Right atrium auricular region (tissue), 2 donors: ENCODE data around the gene PPP4R3A. TPM values are rescaled to one million over a fixed set of nuclear protein-coding genes. Genes with fewer than 3 reads are reported as not detected.

Experiments used
- DNase-seq: peaks from one replicate; pipeline ENCODE4 v3.0.0-alpha.2; 2019; ENCODE audit warnings: low spot score
- H3K27ac ChIP-seq, 2 donors: fragments of 200-600 bp; sonication (generic); 1 replicate in 1 of 2; 2 replicates in 1 of 2; pipeline ENCODE4 v1.5.1; 2016 to 2019
- H3K27me3 ChIP-seq, 2 donors: fragments of 200-600 bp; sonication (generic); one replicate each; pipeline versions ENCODE4 v1.5.1 to v1.6.0; 2017 to 2019
- H3K36me3 ChIP-seq: fragments of 200-600 bp; sonication (generic); one replicate; pipeline ENCODE4 v1.5.1; 2016
- H3K4me1 ChIP-seq, 2 donors: fragments of 200-600 bp; sonication (generic); one replicate each; pipeline versions ENCODE4 v1.5.1 to v1.6.0; 2017 to 2019
- H3K4me3 ChIP-seq, 2 donors: fragments of 200-600 bp; sonication (generic); 1 replicate in 1 of 2; 2 replicates in 1 of 2; pipeline ENCODE4 v1.5.1; 2017 to 2019; ENCODE audit warnings: mild to moderate bottlenecking in 1 of 2, moderate library complexity in 1 of 2
- H3K9me3 ChIP-seq, 2 donors: fragments of 200-600 bp; sonication (generic); one replicate each; pipeline ENCODE4 v1.5.1; 2019
- CTCF ChIP-seq, 2 donors: fragments of 200-600 bp; sonication (generic); IDR thresholded peaks; one replicate each; pipeline ENCODE4 v1.5.1; 2019; ENCODE audit warnings: antibody characterized with exemption in 2 of 2
- total RNA-seq, 2 donors: library from RNA; depleted of rRNA; stranded (reverse); fragments of >200 nt; gene quantifications; one replicate each; pipeline ENCODE4 v1.1.0, GENCODE V29; 2016

The PPP4R3A gene
- total RNA-seq: 10 to 100 TPM; 40.2 to 48.0 TPM

- DNase-seq: peak; percentile 90
- Histone ChIP-seq H3K9me3 (no peaks in the 10 kb centered on the region), H3K27me3 (no peaks in the 10 kb centered on the region), H3K36me3 (no peaks in the 10 kb centered on the region), H3K27ac (peak within 1 kb of the TSS; percentile 98 to 100), H3K4me1 (peaks cover 0 to 20% of the 10 kb centered on the region in 2 donors), H3K4me3 (peak within 1 kb of the TSS; percentile 97)
- TF ChIP-seq CTCF (IDR thresholded peaks at IDR 0.05): no peak
Observed at GRCh38 chr14:91510171-91511042, at the start of gene PPP4R3A. Gene PPP4R3A (minus strand): TSS chr14:91510310. CDS start chr14:91509647, 663 bp downstream.

GRCh38 chr14:91555531-91555930, 45.4 kb upstream of the PPP4R3A start:
- Histone ChIP-seq H3K9me3 (peaks cover 0 to 6% of the 10 kb centered on the region in 2 donors), H3K4me1 (no peaks in the 10 kb centered on the region)

GRCh38 chr14:91554535-91555332, 44.6 kb upstream of the PPP4R3A start:
- no peaks in the 10 kb centered on the region for H3K27me3 ChIP-seq
- H3K36me3 ChIP-seq: no peaks in the 10 kb centered on the region
- no peak for DNase-seq
- H3K4me1 ChIP-seq: no peaks in the 10 kb centered on the region
- no peak for TF ChIP-seq CTCF (IDR thresholded peaks at IDR 0.05)
- H3K9me3 ChIP-seq: peaks cover 0 to 6% of the 10 kb centered on the region in 2 donors
- no peak overlapping the region for H3K27ac ChIP-seq
- H3K4me3 ChIP-seq: no peak overlapping the region

More at GRCh38 chr14:91555531-91555930, 45.4 kb upstream of the PPP4R3A start:
- no peak for DNase-seq
- Histone ChIP-seq H3K36me3 (no peaks in the 10 kb centered on the region), H3K27ac (no peak overlapping the region), H3K4me3 (no peak overlapping the region), H3K27me3 (no peaks in the 10 kb centered on the region)
- no peak for TF ChIP-seq CTCF (IDR thresholded peaks at IDR 0.05)

GRCh38 chr14:91548108-91548507, 38.0 kb upstream of the PPP4R3A start:
- no peak overlapping the region for H3K27ac ChIP-seq
- no peaks in the 10 kb centered on the region for H3K9me3 ChIP-seq
- no peaks in the 10 kb centered on the region for H3K27me3 ChIP-seq
- no peak for TF ChIP-seq CTCF (IDR thresholded peaks at IDR 0.05)
- H3K4me3 ChIP-seq: no peak overlapping the region
- no peak for DNase-seq
- no peaks in the 10 kb centered on the region for H3K36me3 ChIP-seq
- no peaks in the 10 kb centered on the region for H3K4me1 ChIP-seq

GRCh38 chr14:91545946-91546716, 36.0 kb upstream of the PPP4R3A start:
- Histone ChIP-seq H3K36me3 (no peaks in the 10 kb centered on the region), H3K27me3 (no peaks in the 10 kb centered on the region), H3K4me1 (no peaks in the 10 kb centered on the region), H3K9me3 (peaks cover 0 to 7% of the 10 kb centered on the region in 2 donors), H3K27ac (no peak overlapping the region), H3K4me3 (no peak overlapping the region)
- DNase-seq: no peak
- TF ChIP-seq CTCF (IDR thresholded peaks at IDR 0.05): no peak
